GM18526 (cell line): ENCODE data around the gene CDK9.

Experiments used
- POLR2A ChIP-seq: IDR thresholded peaks from 3 replicates; pipeline ENCODE4 v1.6.1; 2011; ENCODE audit not compliant: insufficient read length; ENCODE audit errors: extremely low read depth

Gene CDK9

GRCh38 chr9:127785023-127785932 lies 556 bp upstream of the CDK9 start:
- TF ChIP-seq POLR2A, result peak; percentile 42

DNA sequence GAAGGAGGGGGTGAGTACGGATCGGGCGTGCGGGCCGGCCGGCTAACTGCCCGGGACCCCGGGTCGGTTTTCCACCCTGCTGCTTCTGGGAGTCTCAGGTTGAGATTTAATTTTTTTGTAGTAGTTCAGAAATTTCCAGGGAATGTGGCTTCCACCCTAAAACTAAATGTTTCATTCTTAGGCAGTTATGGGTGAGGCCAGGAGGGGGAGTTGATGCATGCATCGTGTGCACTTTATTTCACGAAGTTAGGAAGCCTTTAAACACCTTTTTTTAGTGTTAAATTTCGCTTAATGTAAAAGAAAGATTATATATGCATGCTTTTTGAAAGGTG lies 905 bp downstream of the CDK9 start:
- TF ChIP-seq POLR2A, result no peak

- no peak for TF ChIP-seq POLR2A
Observed at GRCh38 chr9:127788337-127789011, 2.6 kb downstream of the CDK9 start.

GRCh38 chr9:127789179-127789578 lies 3.3 kb downstream of the CDK9 start:
- TF ChIP-seq POLR2A, result no peak

- TF ChIP-seq POLR2A, result no peak
Observed at GRCh38 chr9:127790094-127790855, 4.4 kb downstream of the CDK9 start.

GRCh38 chr9:127791085-127791484 lies 5.3 kb downstream of the CDK9 start:
- no peak for TF ChIP-seq POLR2A

GRCh38 chr9:127792417-127793031 lies 6.7 kb downstream of the CDK9 start:
- TF ChIP-seq POLR2A, result no peak

DNA sequence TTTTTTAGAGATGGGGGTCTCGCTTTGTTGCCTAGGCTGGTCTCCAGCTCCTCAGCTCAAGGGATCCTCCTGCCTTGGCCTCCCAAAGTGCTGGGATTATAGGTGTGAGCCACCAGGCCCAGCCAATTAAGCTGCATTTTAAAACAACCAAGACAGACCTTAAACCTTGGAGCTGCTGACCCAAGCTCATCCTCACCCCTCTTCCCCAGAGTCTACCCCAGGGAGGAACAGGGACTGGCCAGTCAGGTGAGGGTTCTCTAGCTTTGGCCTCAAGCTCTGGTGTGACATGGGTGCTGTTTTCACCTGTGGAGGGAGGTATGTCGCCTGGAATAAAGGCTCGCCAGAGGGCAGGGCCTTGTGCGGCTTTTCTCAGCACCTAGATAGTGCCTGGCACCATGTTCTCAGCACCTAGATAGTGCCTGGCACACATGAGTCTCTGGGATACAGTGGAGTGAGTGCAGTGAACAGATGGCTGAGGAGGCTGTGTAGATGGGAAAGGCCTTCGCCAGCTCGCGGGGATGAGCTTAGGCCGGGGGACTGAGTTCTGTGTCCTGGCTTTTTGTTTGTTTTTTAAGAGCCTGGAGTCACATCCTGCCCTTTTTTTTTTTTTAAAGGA lies 7.4 kb downstream of the CDK9 start:
- TF ChIP-seq POLR2A, result no peak

DNA sequence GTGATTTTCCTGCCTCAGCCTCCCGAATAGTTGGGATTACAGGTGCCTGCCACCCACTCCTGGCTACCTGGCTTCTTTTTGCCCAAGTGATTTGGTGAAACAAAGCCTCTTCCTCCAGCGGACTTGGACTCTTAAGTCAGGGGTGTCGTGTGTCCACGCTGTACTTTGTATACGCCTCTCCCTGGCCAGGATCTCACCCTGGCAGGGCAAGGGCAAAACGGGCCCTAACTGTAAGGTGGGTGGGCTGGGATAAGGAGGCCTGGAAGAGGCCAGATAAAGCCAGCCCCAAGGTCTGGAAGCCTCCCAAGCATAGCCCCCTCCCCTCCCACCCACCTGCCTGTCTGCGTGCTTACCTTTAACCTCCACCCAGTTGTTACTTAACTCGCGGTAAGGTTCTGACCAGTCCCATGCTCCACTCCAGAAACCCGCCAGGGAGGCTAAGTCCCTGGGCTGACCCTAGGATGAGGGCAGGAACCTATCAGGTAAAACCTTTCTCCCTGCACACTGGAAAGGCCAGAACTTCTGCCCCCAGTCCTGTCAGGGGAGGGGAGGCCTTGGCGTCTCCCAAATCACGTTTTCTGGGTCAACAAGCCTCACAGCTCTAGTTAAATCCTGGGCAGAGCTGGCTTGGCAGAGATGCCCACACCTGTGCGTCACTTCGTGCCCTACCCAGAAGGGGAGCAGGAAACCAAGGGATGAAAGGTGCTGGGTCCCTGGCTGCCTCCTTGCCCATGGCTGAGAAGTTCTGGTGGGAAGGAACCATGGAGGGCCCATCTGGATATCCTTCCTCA lies 8.4 kb downstream of the CDK9 start:
- no peak for TF ChIP-seq POLR2A

GRCh38 chr9:127796225-127796813 lies 10.5 kb downstream of the CDK9 start:
- peak; percentile 5 for TF ChIP-seq POLR2A

DNA sequence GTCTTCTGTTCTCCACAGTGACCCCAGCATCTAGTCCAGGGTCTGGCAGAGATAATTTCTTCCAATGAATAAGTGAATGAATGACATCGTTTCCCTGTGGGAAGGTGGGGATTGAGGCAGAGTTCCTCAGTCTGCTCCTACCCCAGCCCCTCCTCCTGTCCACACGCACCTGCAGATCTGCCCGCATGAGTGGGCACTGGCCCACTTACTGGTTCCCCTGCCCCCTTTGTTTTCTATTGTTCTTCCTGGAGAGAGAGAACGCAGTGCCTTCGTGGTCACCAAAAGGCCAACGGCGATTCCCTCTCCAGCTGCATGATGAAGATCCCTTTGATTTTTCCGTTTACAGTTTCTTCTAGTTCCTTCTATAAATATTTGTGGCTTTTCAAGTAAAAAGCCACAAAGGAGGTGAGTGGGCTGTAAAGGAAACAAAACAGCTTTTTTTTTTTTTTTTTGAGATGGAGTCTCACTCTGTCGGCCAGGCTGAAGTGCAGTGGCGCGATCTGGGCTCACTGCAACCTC lies 11.1 kb downstream of the CDK9 start:
- TF ChIP-seq POLR2A, result no peak

DNA sequence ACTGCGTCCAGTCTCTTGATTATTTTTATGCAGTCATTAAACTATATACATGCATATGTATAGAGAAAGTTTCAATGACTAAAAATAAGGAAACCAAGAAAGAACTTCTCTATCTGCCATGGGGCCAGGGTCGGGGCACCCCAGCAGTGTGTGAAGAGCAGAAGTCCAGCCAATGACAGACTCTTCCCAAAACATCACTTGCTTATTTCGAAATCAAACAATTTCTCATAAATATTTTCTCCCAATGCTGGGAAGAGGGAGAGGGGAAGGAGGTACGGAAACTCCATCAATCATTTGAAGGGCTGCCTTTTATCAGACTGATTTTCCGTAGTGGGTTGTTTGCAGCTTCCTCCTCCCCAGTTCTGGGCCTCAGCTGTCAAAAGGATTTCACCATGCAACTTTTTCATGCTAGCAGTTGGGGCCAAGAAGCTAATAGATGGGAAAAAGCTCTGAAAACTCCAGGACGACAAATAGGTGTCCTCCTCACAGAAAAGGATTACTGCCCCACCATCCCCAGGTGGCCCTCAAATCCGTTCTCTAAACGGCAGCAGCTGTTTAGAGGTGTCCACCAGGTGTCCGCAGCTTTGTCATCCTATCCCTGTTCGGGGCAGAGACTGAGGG lies 16.2 kb downstream of the CDK9 start:
- TF ChIP-seq POLR2A, result no peak
